Stimulated activated CD4-positive, alpha-beta T cell treated with anti-CD3 and anti-CD28 coated beads, Interleukin-4, amount 100 ng/mL, for 4 hours (primary cell): Measurements from ENCODE around the gene DPM1.
A peak's percentile ranks its signal among the peaks of the same experiment; 100 is the strongest.

ENCODE experiments used
- DNase-seq, 2 experiments: peaks; one replicate each; pipeline ENCODE4 v3.0.0-alpha.2; 2020

DPM1 gene

DNA sequence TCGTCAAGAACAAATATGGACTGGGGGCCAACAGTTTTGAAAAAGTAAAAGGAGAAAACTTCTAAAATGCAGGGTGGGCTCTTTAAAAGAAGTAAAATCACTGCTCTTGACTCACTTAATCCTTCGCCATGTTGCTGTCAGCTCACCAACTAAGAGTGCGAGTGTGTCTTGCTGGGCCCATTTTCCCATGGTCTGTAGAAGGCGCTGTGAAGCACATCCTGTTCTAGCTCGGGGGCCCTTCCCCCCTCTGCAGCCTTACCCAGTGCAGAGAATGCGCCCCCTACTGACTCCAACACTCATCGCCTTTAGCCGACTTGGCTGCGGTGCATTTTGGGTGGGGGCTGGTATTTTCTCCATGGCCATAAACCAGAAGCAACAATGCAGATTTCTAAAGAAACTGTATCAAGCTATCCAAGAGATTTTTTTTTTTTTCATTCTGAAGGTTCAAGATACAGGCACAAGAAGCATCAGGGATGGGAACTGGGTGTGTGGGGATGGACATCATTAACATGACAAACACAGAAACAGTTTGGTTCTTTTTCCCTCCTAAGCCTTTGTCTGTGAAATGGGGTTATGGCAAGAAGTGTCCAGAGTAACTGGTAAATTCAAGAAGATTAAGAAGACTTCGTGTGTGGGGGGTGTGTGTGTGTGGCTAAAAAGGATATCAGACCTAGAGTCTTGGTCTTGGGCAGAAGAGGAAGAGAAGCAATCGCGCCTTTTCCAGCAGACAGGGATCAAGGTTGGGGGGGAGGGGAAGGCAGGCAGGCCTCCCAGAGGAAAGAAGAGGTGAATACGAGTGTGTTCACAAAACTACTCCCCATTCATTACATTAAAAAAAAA lies 28.8 kb downstream of the DPM1 start:
- DNase-seq, result peak; percentile 78 to 90

GRCh38 chr20:50928469-50928868 lies 29.9 kb downstream of the DPM1 start:
- DNase-seq, result no peak

DNA sequence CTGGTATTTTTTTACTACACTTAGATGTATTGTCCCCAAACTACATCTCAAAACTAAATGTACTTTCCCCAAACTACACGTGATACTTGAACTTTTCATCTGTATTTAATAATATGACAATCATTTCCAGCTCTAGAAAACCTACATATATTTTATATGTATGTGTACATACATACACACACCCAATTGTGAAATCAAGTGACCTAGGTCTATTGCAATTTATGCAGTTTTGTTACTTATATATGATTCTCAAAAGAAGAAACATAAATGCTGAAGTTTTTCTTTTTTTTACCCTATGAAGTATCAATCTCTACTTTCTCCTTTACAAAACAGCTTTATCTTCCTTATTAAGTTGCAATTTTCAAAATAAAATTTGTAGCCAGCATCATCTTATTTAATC lies 31.8 kb downstream of the DPM1 start:
- no peak for DNase-seq

DNA sequence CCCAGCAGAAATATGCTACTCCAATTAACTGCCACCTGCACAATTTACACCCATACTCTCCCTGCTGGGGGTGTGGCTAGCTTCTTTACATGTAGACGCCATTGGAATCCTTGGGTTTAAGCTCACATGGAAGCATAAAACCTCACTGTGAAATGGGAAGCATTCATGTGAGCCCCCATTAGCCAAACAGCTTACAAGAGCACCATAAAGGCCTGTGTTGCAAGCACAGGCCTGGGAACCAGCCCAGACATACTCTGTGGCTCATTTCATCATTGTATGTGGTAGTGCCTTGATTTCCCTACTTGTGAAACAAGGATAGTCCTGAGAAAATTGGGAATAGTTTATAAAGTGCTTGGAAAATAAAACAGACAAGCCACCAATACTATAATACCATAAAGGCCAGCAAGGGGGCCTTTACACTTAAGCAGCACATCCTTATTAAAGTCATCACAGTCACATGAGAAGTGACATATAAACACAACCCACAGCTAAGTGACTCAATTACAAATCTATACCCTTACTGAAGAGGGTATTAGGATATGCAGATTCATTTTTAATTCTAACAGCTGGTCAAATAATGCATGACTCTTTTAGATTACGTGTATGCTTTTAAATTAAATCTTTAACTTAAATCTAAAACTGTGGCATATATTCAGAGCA lies 33.9 kb downstream of the DPM1 start:
- no peak for DNase-seq

- no peak for DNase-seq
Observed at GRCh38 chr20:50921803-50922501, 36.4 kb downstream of the DPM1 start.

- DNase-seq, result no peak
Observed at GRCh38 chr20:50920997-50921396, 37.3 kb downstream of the DPM1 start.

DNA sequence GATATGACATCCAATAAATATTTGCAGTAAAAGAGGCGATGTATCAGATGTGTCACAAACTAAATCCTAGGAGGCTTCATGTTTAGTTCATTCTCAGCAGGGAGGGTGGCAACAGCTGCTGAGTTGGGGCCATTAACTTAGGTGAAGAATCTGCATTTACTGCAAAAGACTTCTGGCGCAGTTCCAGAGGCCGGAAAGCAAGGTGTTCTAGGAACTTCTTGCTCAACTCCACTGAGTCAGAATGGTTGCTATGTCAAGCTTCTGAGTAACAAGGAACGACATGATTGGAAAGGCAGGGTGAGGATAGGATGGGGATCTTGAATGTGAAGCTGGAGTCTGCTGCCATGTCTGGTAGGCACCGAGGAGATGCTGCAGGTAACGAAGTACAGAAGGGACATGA lies 38.8 kb downstream of the DPM1 start:
- no peak for DNase-seq

- no peak for DNase-seq
Observed at GRCh38 chr20:50918403-50918802, 39.9 kb downstream of the DPM1 start.

GRCh38 chr20:50916934-50917333 lies 41.4 kb downstream of the DPM1 start:
- no peak for DNase-seq

DNA sequence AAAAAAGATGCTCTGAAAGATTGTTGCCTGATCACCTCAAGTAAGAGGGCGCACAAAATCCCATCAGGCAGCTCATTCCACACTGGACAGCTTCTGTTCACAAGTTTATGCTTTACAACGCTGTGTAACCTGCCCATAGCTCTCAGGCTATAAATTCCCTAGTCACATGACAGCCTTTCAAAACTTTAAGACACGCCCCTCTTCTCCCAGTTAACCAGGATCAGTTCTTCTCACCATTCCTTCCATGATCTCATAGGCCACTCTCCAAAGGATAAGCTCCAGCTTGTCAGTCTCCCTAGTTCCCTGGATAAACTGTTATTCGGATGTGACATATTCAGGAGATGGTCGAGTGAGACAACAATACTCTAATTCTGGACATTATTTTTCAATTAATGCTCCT lies 42.1 kb downstream of the DPM1 start:
- DNase-seq, result no peak

GRCh38 chr20:50915424-50915823 lies 42.9 kb downstream of the DPM1 start:
- no peak for DNase-seq

DNA sequence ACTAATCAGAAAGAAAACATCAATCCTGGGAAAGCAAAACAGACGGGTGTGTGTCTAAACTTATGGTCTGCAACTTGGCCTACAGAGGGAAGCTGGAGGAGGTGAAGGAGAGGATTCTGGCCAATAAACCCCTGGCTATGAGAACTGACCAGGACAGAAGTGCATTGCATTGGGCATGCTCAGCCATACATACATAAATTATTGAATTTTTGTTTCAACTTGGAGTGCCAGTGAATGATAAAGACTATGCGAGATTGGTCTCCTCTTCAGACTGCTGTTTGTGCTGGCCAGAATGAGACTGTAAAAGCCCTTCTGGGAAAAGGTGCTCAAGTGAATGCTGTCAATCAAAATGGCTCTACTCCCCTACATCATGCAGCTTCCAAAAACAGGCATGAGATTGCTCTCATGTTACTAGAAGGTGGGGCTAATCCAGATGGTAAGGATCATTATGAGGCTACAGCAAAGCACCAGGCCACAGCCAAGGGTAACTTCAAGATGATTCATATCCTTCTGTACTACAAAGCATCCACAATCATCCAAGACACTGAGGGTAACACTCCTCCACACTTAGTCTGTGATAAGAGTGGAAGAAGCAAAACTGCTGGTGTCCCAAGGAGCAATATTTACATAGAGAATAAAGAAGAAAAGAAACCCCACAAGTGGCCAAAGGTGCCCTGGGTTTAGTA lies 44.5 kb downstream of the DPM1 start:
- DNase-seq, result no peak

DNA sequence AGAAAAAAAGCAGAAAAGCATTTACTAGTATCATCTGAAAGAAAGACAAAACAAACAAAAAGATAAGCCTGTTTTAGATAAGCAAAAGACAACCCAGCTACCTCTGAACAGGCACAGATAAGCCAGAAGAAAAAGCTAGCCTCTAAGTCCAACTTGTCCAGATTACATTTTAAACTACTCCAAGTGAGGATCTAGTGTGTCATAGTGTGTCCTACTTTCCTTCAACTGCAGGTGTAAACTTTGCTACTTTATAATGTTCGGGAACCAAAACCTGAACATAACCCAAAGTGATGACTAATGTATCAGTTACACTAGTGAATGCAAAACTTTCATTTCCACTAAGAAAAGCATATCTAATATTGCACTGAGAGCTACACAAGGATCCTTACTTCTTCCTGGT lies 46.6 kb downstream of the DPM1 start:
- DNase-seq, result no peak

GRCh38 chr20:50911030-50911429 lies 47.3 kb downstream of the DPM1 start:
- no peak for DNase-seq

DNA sequence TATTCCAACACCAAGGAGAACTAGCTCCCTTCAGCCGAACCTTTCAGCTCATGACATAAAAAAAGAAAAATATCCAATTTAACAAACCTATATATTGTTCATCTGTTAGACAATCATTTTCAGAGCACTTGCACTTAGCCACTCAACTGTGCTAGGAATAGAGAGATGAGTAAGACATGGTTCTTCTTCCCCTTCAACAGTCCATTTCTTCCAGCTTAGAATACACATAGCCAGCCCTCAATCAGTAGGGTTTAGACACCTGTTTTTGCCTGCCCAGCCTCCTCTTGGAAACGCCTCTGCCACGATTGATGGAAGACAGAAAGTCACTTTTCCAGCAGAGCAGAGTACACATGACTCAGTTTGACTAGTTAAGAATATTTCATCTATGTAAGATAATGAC lies 48.9 kb downstream of the DPM1 start:
- DNase-seq, result no peak

DNA sequence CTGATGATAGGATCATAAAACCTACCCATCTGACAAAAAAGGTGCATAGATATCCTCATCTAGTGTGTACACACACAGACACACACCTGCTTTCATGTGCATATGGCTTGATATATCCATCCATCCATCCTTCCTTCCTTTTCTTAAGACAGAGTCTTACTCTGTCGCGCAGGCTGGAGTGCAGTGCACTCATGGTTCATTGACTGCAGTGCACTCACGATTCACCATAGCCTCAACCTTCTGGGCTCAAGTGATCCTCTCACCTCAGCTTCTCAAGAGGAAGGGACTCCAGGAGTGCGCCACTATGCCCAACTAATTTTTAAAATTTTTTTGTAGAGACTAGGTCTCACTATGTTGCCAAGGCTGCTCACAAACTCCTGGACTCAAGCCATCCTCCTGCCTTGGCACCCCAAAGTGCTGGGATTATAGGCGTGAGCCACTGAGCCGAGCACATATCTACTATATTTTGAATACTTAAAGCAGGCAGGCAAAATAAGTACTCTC lies 54.2 kb downstream of the DPM1 start:
- no peak for DNase-seq

GRCh38 chr20:50903353-50904051 lies 54.8 kb downstream of the DPM1 start:
- no peak for DNase-seq

DNA sequence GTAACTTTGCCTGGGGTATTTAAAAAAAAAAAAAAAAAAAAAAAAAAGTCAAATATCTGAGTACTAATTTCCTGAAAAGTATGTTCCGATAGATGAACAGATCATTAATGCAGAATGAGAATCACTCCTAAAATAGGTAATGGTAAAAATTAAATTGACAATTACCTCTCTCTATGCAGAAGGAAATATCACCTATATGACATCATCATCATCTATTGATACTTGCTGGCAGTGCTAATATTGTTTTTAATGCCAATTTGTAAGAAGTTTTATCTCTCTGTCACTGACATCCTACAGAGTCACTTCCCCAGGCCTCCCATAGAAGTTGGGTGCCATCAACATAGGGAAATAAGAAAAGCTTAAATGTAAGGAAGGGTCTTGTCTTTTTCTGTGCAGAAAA lies 57.0 kb downstream of the DPM1 start:
- DNase-seq, result no peak

- no peak for DNase-seq
Observed at GRCh38 chr20:50900261-50900660, 58.1 kb downstream of the DPM1 start.

- DNase-seq, result no peak
Observed at GRCh38 chr20:50898475-50898874, 59.9 kb downstream of the DPM1 start.

GRCh38 chr20:50895111-50895830 lies 63.1 kb downstream of the DPM1 start:
- no peak for DNase-seq

- DNase-seq, result no peak
Observed at GRCh38 chr20:50893620-50894019, 64.7 kb downstream of the DPM1 start.
